ENCODE results near the gene TRAF2. TPM values are rescaled to one million over a fixed set of nuclear protein-coding genes. Genes with fewer than 3 reads are reported as not detected.

The TRAF2 gene
- total and polyA plus RNA-seq, 9 of the 15 experiments (the other 6 are each of a cell fraction or from before 2014, with no cell fraction given), result 0.24 to 45.2 (median 18.0) TPM

DNA sequence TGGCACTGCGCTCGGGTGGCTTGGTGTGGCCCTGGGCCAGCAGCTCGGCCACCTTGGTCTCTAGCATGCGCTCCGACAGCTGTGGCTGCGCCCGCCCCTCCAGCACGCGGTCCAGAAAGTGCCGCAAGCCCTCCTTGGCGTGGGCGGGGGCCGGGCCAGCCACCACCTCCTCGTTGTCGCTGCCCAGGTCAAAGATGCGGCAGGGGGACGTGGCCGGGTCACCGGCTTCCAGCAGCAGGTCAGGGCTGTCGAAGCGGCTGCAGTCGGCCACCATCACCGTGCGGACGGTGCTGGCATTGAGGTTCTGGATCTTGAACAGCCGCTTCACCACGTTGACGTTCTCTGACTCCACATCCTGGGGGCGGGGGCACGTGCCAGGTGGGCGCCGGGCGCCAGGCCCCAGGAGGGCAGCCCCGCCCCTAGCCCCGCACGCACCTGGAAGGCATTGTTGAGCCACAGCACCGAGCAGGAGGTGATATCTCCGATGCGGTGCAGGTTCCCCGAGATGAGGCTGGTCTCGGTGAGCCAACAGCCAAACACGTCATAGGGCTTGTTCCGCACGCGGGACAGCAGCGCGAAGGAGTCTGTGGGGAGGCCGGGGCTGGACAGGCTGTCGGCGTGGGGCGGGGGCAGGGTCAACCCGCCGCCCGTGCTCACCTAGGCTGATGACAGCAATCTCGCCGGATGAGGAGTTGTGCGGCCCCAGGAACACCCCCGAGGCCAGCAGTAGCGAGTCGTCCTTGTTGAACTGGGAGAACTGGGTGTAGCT lies 56.0 kb downstream of the TRAF2 start (continued):
- TF ChIP-seq, protein P1, sequence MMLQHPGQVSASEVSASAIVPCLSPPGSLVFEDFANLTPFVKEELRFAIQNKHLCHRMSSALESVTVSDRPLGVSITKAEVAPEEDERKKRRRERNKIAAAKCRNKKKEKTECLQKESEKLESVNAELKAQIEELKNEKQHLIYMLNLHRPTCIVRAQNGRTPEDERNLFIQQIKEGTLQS (IDR thresholded peaks at IDR 0.05), result peak; percentile 52
- TF ChIP-seq, protein P1 (CRISPR knock-in tag; conservative IDR thresholded peaks at IDR 0.05), result no peak
- peak; percentile 56 for TF ChIP-seq RBFOX2 (IDR thresholded peaks at IDR 0.05; ENCODE audit: low read depth, low read length)
- TF ChIP-seq MCM3 (IDR thresholded peaks at IDR 0.05), result no peak
- TF ChIP-seq, protein P2, sequence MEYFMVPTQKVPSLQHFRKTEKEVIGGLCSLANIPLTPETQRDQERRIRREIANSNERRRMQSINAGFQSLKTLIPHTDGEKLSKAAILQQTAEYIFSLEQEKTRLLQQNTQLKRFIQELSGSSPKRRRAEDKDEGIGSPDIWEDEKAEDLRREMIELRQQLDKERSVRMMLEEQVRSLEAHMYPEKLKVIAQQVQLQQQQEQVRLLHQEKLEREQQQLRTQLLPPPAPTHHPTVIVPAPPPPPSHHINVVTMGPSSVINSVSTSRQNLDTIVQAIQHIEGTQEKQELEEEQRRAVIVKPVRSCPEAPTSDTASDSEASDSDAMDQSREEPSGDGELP (CRISPR knock-in tag; IDR thresholded peaks at IDR 0.05; ENCODE audit: borderline replicate concordance), result peak; percentile 5; the same call in 1 of the 2 replicates
- no peak for TF ChIP-seq COPS2 (conservative IDR thresholded peaks at IDR 0.05)
- TF ChIP-seq, protein P3, sequence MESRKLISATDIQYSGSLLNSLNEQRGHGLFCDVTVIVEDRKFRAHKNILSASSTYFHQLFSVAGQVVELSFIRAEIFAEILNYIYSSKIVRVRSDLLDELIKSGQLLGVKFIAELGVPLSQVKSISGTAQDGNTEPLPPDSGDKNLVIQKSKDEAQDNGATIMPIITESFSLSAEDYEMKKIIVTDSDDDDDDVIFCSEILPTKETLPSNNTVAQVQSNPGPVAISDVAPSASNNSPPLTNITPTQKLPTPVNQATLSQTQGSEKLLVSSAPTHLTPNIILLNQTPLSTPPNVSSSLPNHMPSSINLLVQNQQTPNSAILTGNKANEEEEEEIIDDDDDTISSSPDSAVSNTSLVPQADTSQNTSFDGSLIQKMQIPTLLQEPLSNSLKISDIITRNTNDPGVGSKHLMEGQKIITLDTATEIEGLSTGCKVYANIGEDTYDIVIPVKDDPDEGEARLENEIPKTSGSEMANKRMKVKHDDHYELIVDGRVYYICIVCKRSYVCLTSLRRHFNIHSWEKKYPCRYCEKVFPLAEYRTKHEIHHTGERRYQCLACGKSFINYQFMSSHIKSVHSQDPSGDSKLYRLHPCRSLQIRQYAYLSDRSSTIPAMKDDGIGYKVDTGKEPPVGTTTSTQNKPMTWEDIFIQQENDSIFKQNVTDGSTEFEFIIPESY (CRISPR knock-in tag; IDR thresholded peaks at IDR 0.05), result peak; percentile 99
- 0 out of 2 replicates have a peak, but pooled peaks have one; percentile 44 for TF ChIP-seq ZC3H4 (CRISPR knock-in tag; IDR thresholded peaks at IDR 0.05; ENCODE audit: borderline replicate concordance)
- TF ChIP-seq TRIM28 (IDR thresholded peaks at IDR 0.05), result no peak
